HG03520 (cell line): ENCODE data around the gene OTUD3.
"Not testable (repeated sequence)": the region's sequence is repeated elsewhere in the genome, so short reads cannot be mapped to it uniquely, and the experiment has no call there.

Experiments used
- ATAC-seq: cut with Tn5 transposase; IDR thresholded peaks from one replicate; pipeline ENCODE4 v1.9.1; 2021; ENCODE audit warnings: mild to moderate bottlenecking, moderate library complexity; ENCODE audit not compliant: unreplicated experiment

OTUD3 gene, protein sequence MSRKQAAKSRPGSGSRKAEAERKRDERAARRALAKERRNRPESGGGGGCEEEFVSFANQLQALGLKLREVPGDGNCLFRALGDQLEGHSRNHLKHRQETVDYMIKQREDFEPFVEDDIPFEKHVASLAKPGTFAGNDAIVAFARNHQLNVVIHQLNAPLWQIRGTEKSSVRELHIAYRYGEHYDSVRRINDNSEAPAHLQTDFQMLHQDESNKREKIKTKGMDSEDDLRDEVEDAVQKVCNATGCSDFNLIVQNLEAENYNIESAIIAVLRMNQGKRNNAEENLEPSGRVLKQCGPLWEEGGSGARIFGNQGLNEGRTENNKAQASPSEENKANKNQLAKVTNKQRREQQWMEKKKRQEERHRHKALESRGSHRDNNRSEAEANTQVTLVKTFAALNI

DNA sequence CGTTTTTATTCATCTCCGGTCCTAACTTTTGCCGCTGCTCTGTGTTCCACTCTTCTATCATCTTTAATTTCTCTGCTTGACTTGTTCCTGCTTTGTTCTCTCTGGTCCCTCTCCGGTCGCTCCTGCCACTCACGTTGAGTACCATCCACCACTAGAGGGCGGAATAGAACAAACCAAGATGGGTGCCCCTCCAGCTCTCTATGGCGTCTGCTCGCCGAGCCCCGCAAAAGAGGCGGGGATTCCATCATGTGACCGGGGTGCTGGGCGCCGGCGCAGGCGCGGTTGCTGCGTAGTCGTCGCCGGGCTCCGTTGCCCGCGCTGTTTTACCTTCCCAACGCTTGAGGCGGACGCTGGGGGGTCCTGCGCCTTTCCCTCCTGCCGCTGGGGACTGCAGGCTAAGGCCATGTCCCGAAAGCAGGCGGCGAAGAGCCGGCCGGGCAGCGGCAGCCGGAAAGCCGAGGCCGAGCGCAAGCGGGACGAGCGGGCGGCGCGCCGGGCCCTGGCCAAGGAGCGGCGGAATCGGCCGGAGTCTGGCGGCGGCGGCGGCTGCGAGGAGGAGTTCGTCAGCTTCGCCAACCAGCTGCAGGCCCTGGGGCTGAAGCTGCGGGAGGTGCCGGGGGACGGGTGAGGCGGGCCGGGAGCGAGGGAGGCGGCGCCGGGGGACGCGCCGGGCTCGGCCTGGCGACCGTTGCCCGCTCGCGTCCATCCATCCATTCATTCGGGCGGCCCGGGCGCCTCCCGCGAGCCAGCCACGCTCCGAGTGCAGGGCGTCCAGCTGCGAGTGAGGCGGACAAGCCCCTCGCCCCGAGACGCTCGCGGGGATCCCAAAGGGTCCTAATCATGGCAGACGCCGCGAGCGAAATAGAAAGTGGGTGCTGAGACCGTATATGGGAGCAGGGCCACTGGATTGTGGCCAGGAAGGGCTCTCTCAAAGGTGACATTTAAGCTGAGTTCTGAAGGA lies at the start of gene OTUD3:
OTUD3 (plus strand) TSS at position 285 of the 961 bp plus-strand sequence; CDS start at position 404, 119 bp downstream.
- ATAC-seq: peak; percentile 87

DNA sequence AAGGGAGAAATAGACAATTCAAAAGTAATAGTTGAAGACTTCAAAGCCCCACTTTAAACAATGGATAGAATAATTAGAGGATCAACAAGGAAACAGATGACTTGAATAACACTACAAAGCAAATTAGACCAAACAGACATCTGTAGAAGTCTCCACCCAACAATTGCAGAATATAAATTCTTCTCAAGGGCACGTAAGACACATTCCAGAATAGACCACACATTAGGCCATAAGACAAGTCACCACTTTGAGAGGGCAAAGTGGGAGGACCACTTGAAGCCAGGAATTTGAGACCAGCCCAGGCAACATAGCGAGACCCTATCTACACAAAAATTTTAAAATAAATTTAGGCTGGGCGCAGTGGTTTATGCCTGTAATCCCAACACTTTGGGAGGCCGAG lies 46.6 kb upstream of the OTUD3 start:
- no peak for ATAC-seq

DNA sequence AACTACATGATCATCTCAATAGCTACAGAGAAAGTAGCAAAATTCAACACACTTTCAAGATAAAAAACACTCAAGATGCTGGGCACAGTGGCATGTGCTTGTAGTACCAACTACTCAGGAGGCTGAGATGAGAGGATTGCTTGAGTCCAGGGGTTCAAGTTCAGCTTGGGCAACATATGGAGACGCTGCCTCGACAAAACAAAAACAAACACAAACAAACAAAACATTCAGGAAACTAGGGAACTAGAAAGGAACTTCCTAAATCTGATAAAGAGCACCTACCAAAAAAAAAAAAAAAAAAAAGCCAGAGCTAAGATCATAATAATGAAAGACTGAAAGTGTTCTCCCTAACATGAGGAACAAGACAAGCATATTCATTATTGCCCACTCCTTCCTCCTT lies 44.3 kb upstream of the OTUD3 start:
- ATAC-seq: no peak

DNA sequence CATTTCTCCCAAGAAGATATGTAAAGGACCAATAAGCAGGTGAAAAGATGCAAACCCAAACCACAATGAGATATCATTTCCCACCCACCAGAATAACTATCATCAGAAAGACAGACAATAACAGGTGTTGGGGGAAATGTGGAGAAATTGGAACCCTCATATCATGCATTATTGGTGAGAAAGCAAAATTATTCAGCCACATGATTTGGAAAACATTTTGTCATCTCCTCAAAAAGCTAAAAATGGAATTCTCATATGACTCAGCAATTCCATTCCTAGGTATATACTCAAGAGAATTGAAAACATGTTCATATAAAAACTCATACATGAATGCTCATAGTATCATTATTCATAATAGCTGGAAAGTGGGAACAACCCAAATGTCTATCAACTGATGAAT lies 42.0 kb upstream of the OTUD3 start:
- ATAC-seq: no peak

DNA sequence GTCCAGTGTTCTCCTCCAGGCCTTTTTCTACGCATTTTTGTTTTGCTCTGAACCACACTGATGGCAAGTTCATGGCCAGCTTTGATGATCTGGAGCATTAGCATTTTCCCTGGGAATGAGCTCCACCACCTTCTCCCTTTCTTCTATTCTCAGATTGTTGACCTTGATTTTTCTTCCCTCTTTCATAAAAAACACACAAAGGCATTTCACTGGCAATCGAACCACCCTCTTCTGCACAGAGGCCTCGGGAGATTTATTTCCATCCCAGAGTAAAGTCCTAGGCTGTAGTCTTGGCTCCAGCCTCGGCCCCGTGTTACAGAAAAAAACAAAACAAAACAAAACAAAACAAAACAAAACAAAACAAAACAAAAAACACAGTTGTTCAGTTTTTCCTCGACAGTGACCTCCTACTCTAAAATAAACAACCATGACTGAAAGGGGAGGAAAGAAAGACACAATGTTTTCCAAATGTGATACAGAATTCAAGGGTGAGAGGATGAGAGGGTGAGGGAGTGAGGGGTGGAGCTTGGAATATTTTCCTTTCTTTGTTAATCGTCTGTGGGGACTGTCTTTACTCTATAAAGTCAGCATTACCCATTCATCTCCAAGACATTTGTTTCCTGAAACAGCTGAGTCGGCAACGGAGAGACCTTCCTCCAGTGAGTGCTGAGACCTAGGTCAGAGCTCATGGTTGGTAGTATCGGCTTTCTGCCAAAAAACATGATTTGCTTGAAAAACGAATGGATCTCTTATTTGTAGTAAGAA lies 37.3 kb upstream of the OTUD3 start:
- ATAC-seq: no peak

DNA sequence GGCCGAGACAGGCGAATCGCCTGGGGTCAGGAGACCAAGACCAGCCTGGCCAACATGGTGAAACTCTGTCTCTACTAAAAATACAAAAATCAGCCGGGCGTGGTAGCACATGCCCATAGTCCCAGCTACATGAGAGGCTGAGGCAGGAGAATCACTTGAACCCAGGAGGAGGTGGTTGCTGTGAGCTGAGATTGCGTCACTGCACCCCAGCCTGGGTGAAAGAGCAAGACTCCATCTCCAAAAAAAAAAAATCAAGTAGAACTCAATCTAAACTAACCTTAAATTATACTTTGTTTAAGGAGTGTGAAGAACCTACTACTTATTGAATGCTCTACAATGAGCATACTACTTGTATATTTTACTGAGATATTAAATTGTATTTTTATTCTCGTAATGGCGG lies 36.6 kb upstream of the OTUD3 start:
- no peak for ATAC-seq

DNA sequence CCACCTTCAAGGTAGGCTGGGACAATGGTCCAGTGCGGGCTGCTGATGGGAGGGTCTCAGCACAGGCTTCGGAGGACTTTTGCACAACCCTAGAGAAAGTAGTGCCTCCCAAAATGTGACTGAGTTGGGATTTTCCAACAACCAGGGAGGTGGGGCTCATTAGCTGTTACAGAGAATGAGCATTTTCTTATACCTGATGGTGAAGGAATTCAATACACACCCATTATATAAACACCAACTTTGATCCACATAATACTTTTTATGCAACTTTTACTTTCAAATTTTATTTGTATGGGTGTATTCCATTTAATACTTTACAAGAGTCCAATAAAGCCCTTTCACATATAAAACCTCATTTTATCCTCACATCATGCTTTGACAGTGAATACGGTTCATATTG lies 35.9 kb upstream of the OTUD3 start:
- ATAC-seq: no peak

DNA sequence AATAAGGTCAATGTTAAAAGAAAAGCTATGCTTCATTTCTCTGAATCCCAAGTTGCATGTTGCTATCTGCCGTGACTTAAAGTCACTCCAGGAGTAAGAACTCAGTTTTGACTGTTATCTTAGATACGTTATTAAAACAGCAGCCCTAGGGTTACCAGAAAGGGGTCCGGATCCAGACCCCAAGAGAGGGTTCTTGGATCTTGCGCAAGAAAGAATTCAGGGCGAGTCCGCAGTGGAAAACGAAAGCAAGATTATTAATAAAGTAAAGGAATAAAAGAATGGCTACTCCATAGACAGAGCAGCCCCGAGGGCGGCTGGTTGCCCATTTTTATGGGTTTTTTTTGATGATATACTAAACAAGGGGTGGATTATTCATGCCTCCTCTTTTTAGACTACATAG lies 34.9 kb upstream of the OTUD3 start:
- not testable (repeated sequence) for ATAC-seq

DNA sequence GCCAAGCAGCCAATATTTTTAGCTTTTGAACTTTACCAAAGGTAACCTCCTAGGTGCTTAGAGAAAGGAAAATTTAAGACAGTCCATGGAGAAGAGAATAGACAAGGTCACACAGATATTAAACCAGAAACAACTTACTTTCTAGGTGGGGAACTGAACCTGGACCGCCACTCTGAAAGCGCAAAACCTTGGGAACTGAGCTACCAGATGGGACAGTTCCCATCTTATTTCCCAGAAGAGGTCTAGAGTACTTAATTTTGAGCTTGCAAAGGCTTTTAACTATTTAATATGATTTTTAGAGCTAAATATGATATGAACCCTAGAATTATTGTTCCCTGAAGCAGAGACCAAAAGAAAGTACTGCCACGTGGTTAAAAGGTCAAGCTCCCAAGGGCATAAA lies 32.9 kb upstream of the OTUD3 start:
- ATAC-seq: not testable (repeated sequence)

DNA sequence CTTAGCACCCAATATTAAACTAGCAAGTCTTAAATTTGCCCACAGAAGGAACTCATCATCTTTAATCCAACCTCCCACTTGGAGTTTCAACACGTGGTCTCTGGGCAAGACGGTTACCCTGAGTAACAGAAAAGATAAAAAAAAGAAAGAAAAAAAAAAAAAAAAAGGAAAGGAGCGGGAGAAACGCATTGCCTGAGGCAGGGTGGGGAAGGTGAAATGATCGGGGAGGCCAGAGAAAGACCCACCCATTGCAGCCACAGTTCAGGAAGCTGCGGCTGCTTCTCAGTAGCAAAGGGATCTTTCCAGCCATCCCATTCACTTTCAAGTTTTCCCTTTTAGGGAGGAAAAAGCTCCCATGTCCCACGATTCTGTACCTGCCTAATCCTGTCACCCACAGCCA lies 32.0 kb upstream of the OTUD3 start:
- no peak for ATAC-seq

DNA sequence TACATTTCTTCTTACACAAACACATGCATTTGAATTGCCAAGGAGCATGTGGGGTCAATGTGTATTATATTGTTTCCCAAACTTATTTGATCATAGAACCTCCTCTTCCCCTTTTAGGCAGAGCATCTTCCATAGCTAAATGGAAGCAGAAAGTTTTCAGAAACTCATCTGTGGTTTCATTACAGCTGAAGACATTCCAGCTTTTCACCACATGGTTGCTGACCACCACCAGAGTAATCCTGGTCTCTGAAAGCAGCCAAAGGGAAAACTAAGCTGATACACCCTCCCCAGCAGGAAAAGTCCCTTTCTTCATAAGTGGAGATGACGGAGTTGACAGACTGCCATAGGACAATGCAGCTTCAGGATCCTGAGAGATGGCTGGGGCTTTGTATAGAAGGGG lies 30.2 kb upstream of the OTUD3 start:
- no peak for ATAC-seq

DNA sequence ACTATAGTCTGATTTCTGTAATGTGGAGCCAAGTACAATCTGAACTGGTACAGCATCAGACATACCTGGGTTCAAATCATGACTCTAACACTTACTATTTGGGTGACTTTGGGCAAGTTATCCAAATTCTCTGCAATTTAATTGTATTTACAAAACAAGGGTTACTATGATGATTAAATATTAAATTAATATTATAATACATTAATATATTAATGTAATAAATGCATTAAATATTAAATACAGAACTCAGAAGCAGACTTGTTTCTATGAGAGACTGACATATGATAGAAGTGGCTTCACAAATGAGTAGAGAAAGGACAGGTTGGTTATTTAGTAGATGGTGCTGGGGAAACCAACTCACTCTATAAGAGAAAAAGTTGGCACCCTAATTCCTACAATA lies 27.3 kb upstream of the OTUD3 start:
- no peak for ATAC-seq

DNA sequence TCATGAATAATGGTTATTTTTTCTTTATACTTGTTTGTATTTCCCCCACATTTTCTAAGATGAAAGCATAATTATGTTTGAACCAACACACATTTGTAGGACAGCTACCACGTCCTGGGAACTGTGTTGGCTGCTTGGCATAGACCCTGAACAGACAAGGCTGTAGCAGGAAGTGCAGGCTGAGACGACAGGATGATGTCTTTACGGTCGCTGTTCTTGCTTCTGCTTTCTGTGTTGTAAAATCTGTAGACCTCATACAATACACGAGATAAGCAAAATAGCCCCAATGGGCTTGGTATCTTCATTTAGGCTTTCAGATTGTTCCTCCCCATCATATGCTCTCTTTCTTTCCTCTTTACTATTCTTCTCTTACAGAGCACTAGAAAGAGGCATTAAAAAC lies 23.3 kb upstream of the OTUD3 start:
- no peak for ATAC-seq

DNA sequence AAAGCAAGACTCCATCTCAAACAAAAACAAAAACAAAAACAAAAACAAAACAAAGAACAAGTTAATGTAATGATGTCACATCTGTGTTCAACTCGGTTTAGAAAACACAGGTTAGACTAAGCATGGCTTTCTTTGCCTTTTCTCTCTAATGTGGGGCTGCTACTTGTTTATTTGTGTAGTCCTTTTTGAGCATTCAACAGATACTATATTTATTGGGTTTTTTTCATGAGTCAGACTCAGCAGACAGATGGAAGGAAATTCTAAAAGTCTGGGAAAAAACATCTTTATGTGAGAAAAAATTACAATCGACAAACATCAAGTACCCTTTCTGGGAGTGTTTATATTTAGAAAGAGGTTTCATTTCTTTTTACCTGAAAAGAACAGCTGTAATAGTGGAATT lies 22.3 kb upstream of the OTUD3 start:
- ATAC-seq: no peak

DNA sequence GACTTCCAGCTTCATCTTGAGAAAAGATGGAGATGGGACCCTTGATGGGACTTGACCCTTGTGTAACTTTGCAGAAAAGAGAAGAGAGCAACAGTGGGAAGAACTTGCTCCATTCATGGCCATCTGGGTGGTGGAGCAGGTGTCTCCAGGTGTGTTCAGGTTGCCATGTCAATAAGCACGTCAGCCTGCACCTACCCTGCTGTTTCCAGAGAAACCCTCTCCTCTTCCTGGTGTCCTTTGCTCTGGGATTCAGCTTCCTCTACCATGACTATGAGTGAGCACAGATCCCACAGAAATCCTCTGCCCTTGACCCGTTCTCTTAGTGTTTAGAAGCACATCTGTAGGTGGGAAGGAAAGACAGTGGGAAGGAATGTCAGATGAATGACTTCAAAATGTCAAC lies 21.8 kb upstream of the OTUD3 start:
- no peak for ATAC-seq

DNA sequence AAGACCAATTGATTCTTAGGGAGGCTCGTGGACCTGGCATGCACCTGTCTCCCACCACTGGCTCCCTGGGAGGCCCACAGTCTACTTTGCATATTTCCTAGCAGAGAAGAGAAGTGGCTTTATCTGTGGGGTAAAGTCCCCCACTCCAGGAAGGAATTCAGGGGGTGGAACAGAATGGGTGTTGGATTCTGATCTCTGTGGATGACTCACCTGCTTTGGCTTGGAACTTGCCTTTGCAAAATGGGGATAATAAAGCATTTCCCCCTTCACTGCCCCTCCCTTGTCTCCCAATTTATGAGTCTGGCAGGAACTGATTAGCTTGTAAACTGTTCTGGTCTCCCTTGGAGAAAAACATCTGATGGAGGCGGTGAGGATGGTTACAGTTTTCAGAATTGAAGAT lies 21.2 kb upstream of the OTUD3 start:
- ATAC-seq: no peak

DNA sequence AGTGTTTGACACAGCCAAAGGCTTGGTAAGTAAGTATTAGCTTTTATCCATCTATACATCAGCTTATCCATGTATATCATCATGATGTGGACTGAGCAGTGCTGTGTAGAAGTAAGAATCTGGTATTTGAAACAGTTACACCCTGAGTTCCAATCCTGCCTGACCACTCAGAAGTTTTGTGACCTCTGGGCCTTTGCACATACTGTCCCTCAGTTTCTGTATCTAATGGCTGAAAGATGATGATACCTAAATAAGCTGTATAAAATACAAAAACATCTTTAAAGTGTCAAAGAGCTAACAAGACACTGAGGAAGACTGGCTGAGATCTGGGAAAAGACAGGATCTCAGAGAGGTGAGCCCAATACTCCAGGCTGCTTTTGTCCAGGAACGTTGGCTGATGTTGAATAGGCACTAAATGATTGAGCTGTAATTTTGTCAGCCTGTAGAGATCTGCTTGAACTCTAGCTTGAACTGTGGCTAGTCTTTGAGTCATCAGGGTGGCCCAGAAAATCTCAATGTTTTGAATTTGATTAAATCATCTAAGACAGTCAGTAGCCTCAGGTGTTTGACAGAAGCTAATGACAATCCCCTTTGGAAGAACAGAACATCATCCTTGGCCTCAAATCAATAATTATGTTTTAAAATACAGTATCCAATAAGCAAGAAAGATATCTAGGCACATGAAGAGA lies 20.2 kb upstream of the OTUD3 start:
- no peak for ATAC-seq

DNA sequence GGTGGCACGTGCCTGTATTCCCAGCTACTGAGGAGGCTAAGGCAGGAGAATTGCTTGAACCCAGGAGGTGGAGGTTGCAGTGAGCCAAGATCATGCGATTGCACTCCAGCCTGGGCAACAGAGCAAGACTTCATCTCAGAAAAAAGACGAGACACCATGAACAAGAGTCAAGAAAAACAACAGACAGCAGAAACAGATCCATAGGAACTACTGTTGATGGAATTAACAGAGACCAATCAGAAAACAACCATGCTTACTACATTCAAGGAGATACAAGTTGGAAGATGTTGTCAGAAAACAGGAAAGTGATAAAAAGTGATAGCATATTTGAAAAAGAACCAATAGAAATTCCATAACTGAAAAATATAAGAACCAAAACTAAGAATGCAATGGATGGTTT lies 19.3 kb upstream of the OTUD3 start:
- no peak for ATAC-seq

DNA sequence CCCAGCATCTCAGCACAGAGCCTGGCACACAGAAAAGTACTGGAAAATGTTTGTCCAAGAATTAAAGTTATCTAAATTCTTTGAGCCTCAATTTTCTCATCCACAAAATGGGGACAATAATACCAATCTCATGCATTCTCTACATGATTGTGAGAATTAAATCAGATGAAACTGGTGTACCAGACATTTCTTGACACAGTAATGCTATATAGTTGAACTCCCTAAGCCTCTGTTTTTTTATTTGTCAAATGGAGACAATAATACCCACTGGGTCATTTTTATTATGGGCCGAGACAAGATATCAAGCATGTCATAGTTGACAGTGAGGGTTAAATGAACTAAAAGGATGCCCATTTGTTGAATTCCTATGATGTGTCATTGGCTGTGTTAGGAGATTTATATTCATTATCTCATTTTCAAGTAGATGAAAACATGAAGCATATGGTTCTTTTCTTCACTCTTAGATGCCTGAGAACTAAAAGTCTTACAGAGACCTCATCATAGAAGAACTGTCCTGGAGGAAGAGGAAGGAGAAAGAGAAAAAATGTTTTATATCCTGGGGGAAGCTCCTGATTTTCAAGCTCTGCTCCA lies 17.5 kb upstream of the OTUD3 start:
- ATAC-seq: no peak

DNA sequence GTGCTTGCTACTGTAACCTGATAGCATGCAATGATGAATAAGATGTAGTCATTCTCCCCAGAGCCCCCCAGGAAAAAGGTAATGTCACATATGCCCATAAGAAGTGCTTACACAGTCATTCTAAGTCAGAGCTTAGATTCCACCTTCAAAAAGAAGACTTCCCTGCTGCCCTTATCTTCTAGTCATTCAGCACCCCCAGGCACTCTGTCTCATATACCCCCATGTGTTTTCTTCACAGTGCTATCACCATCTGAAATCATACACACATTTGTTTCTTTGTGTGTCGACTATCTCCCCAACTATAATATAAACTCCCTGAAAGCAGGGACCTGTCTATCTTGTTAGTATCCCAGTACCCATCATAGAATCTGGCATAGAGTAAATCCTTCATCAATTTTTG lies 16.2 kb upstream of the OTUD3 start:
- no peak for ATAC-seq
